Measurements from ENCODE around the gene LAYN.

The LAYN gene

GRCh38 chr11:111531136-111531535, 9.4 kb upstream of the LAYN start:
- no peak for DNase-seq (ENCODE audit: low read depth)

- no peak for DNase-seq (ENCODE audit: low read depth)
Observed at GRCh38 chr11:111531687-111532364, 8.7 kb upstream of the LAYN start.

- no peak for DNase-seq (ENCODE audit: low read depth)
Observed at GRCh38 chr11:111532365-111532709, 8.2 kb upstream of the LAYN start.

GRCh38 chr11:111535281-111535680, 5.2 kb upstream of the LAYN start:
- no peak for DNase-seq (ENCODE audit: low read depth)

GRCh38 chr11:111537336-111537860, 3.1 kb upstream of the LAYN start:
- no peak for DNase-seq (ENCODE audit: low read depth)

- no peak for DNase-seq (ENCODE audit: low read depth)
Observed at GRCh38 chr11:111538407-111539114, 2.0 kb upstream of the LAYN start.

GRCh38 chr11:111539426-111540113, 950 bp upstream of the LAYN start:
- DNase-seq (ENCODE audit: low read depth) = no peak

GRCh38 chr11:111540937-111541253, 375 bp downstream of the LAYN start:
- no peak for DNase-seq (ENCODE audit: low read depth)

GRCh38 chr11:111541254-111542061, 938 bp downstream of the LAYN start:
- DNase-seq (ENCODE audit: low read depth) = no peak

- DNase-seq (ENCODE audit: low read depth) = no peak
Observed at GRCh38 chr11:111542606-111543275, 2.2 kb downstream of the LAYN start.

GRCh38 chr11:111548525-111548924, 8.0 kb downstream of the LAYN start:
- no peak for DNase-seq (ENCODE audit: low read depth)

- no peak for DNase-seq (ENCODE audit: low read depth)
Observed at GRCh38 chr11:111549196-111549868, 8.8 kb downstream of the LAYN start.

GRCh38 chr11:111549869-111550203, 9.3 kb downstream of the LAYN start:
- DNase-seq (ENCODE audit: low read depth) = no peak

- DNase-seq (ENCODE audit: low read depth) = no peak
Observed at GRCh38 chr11:111550258-111550657, 9.7 kb downstream of the LAYN start.

GRCh38 chr11:111554532-111554931, 14.0 kb downstream of the LAYN start:
- no peak for DNase-seq (ENCODE audit: low read depth)

GRCh38 chr11:111555255-111555654, 14.7 kb downstream of the LAYN start:
- DNase-seq (ENCODE audit: low read depth) = no peak

GRCh38 chr11:111557425-111558111, 17.0 kb downstream of the LAYN start:
- no peak for DNase-seq (ENCODE audit: low read depth)

GRCh38 chr11:111559800-111560464, 19.4 kb downstream of the LAYN start:
- no peak for DNase-seq (ENCODE audit: low read depth)

GRCh38 chr11:111560800-111561199, 20.3 kb downstream of the LAYN start:
- DNase-seq (ENCODE audit: low read depth) = no peak

- no peak for DNase-seq (ENCODE audit: low read depth)
Observed at GRCh38 chr11:111561306-111561705, 20.8 kb downstream of the LAYN start.

All from T-helper 22 cell (primary cell).